ENCODE results near the gene GPR141. TPM values are rescaled to one million over a fixed set of nuclear protein-coding genes. Genes with fewer than 3 reads are reported as not detected.
A peak's percentile ranks its signal among the peaks of the same experiment; 100 is the strongest.

The GPR141 gene
- total RNA-seq, 1 donor from 2014 or later = not detected

GRCh38 chr7:37784015-37784414 is 100.4 kb downstream of the GPR141 start:
- peak; percentile 13 for DNase-seq (ENCODE audit: low read depth)

- no peak for DNase-seq (ENCODE audit: low read depth)
These were observed 103.4 kb downstream of the GPR141 start for GRCh38 chr7:37786741-37787569.

Other genes with a start within 250 kb of the GPR141 start
- 0.69 and 1.7 TPM in 2 replicates for gene ELMO1, start 234.9 kb upstream of the GPR141 start, total RNA-seq
- not detected in 2 replicates for gene NME8, start 164.8 kb downstream of the GPR141 start, total RNA-seq
- 1.0 and 2.4 TPM in 2 replicates for gene SFRP4, start 233.1 kb downstream of the GPR141 start, total RNA-seq
- 83.4 and 90.1 TPM in 2 replicates for gene EPDR1, start 236.9 kb downstream of the GPR141 start, total RNA-seq